ENCODE results near the gene GNL3.

Gene GNL3

GRCh38 chr3:52684184-52684583 lies 1.6 kb upstream of the GNL3 start:
- in situ Hi-C loops (cut with HindIII; ENCODE audit: low sequenced_read_pairs), result no loop called here

DNA sequence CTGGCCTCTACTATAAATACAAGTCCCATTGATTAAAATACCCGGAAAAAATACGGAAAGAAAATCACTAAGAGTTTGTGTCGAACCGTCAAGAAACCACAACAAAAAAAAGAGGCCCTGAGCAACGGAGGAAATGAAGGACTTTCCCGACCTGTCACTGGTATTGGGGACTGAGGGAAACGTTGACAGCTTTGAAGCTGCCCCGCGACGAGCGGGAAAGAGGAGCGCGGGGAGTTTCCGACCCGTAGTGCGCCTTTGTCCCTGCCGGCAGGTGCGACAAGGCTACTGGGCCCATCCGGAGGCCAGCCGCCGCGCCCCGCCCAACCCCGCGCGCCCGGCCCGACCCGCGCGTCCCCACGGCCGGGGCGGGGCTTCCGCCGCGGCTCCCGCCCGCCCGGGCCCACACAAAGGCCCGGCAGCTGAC lies 535 bp upstream of the GNL3 start:
- in situ Hi-C loops (cut with HindIII; ENCODE audit: low sequenced_read_pairs), result no loop called here

DNA sequence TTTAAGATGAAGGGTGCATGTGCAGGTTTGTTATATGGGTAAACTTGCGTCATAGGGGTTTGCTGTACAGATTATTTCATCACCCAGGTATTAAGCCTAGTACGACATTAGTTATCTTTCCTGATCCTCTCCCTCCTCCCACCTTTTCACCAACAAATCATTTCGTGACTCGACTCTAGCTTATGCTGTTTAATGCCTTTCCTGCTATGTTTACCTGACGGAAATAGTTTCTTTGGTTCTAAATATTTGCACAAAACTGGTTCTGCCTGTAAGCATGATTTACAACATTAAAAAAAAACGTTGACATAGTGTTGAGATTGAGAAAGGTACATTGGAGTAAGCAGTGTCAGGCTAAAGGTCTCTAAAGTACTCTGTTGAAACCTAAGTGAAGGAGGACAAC lies 2.4 kb downstream of the GNL3 start:
- in situ Hi-C loops (cut with HindIII; ENCODE audit: low sequenced_read_pairs), result no loop called here

DNA sequence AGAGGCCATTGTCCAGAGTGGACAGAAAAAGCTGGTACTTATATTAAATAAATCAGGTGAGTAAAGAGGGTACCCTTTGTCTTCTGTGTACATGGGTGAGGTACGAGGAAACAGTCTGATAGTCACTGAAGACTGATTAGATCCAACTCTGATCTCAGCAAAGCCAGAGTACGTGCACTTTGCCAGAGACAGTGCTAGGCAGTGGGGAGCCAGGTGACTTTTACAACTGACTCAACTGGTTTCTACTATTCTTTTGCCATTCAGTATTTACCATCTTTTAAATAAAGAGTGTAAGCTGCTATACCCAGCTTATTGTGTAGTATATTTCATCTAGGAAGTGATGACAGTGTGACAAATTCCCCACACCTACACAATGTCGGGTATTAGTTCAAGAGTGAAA lies 3.3 kb downstream of the GNL3 start:
- in situ Hi-C loops (cut with HindIII; ENCODE audit: low sequenced_read_pairs), result no loop called here

- in situ Hi-C loops (cut with HindIII; ENCODE audit: low sequenced_read_pairs), result loop anchor here (5.0 kb wide), 1 partner anchor 67 kb away; no protein-coding TSS in a partner anchor
These were observed 4.7 kb downstream of the GNL3 start for GRCh38 chr3:52690560-52690959.

- in situ Hi-C loops (cut with HindIII; ENCODE audit: low sequenced_read_pairs), result loop anchor here (5.0 kb wide), 1 partner anchor 64 kb away; no protein-coding TSS in a partner anchor
These were observed 7.2 kb downstream of the GNL3 start for GRCh38 chr3:52693071-52693470.

DNA sequence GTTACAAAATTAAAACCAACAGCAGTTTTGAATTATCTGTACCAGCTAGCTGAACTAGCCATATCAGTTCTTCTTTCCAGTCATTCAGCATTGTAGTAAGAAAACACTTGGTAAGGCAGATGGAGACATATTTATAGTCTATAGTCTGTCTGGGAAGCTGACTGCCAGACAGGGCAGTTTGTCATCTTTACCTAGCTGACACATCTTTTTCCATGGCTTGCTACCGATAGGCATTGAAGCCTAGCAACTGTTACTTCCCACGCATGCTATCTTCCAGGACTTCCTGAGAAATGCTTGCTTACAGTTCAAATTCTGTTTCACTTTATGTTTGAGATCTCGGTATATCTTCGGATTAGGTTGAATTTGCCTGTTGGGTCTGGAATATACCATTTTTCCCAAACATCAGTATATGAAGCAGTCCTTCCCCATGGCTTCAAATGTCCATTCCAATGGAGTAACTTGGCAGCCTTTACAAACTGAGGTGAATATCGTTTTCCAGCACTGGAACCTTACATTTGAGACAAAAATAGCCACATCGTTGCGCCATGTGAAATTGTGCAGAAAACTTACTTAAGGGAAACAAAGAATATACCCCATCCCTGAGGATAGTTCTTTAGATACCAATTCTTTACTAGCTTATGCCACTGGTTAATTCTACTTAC lies 8.8 kb downstream of the GNL3 start:
- in situ Hi-C loops (cut with HindIII; ENCODE audit: low sequenced_read_pairs), result loop anchor here (5.0 kb wide), 1 partner anchor 63 kb away; no protein-coding TSS in a partner anchor

- in situ Hi-C loops (cut with HindIII; ENCODE audit: low sequenced_read_pairs), result no loop called here
These were observed 10.2 kb downstream of the GNL3 start for GRCh38 chr3:52695798-52696671.

GRCh38 chr3:52696830-52697631 lies 11.2 kb downstream of the GNL3 start:
- in situ Hi-C loops (cut with HindIII; ENCODE audit: low sequenced_read_pairs), result no loop called here

GRCh38 chr3:52697632-52697965 lies 11.8 kb downstream of the GNL3 start:
- in situ Hi-C loops (cut with HindIII; ENCODE audit: low sequenced_read_pairs), result no loop called here

DNA sequence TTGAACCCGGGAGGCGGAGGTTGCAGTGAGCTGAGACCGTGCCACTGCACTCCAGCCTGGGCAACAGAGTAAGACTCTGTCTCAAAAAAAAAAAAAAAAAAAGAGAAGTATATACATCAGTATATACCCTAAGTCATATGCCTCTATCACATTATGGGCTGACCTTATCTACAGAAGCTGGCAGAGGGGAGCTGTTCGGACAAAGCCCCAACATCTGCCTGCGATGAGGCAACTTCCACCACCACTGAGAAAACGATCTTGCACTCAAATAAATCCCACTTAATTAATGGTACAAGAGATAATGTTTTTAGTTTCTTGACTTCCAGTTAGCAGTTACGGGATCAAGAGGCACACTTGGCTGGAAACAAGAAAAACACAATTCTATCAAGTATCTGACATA lies 17.5 kb downstream of the GNL3 start:
- in situ Hi-C loops (cut with HindIII; ENCODE audit: low sequenced_read_pairs), result no loop called here

DNA sequence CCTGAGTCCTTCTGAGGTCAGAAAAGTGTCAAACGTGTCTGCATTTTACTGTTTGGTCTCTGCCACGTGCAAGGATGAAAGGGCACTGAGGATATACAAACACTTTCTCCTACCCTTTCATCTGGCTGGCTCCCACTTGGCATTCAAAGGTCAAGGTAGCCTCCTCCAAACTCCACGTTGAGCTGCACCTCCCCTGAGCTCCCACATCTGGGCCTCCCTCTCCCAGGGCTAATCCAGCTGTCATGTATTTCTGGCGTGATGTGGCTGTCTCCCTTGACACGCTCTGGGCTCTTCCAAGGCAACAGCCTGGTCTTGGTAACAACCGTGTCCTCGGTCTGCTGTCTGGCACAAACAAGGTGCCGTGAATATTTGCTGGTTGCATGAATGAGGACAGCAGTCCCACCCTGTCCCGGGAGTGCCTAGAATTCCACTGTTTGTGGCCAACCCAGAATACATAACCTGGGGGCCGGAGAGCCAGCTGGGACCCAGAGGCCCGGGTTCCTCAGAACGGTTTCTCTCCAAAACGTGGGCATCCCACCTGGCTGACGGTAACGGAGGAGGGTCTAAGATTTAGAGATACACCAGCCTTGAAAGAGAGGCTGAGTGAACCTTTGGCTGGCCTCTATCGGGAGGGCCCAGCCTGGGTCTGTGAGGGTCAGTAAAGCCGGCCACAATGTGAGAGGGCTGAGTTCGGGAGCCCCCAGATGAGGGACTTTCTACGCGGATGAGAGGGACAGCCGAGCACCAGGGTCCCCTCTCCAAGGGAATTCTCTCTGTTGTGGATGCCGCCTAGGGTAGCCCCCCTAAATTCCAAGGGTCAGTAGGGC lies 19.0 kb downstream of the GNL3 start:
- in situ Hi-C loops (cut with HindIII; ENCODE audit: low sequenced_read_pairs), result no loop called here

DNA sequence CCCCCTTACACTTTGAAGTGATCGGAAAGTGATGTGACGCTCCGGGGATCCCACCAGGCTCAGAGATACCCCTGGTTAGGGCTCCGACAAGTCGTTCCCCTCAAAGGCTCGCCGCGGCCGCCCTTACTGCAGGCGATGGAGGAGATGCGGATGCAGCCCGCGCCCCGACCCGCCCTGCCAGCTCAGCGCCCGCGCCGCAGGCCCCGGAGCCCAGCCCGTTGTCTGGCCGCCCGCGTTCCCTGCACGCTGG lies 19.5 kb downstream of the GNL3 start:
- in situ Hi-C loops (cut with HindIII; ENCODE audit: low sequenced_read_pairs), result no loop called here

GRCh38 chr3:52705688-52706686 lies 20.2 kb downstream of the GNL3 start, which contains the start of the genes GLT8D1 and SPCS1:
TSS of gene GLT8D1 (minus strand) at chr3:52705791. CDS start at chr3:52700460, 5,331 bp downstream.
TSS of gene SPCS1 (plus strand) at chr3:52706106. CDS start at chr3:52706247, 141 bp downstream.
- in situ Hi-C loops (cut with HindIII; ENCODE audit: low sequenced_read_pairs), result no loop called here

- in situ Hi-C loops (cut with HindIII; ENCODE audit: low sequenced_read_pairs), result no loop called here
These were observed 21.8 kb downstream of the GNL3 start for GRCh38 chr3:52707585-52707984.

DNA sequence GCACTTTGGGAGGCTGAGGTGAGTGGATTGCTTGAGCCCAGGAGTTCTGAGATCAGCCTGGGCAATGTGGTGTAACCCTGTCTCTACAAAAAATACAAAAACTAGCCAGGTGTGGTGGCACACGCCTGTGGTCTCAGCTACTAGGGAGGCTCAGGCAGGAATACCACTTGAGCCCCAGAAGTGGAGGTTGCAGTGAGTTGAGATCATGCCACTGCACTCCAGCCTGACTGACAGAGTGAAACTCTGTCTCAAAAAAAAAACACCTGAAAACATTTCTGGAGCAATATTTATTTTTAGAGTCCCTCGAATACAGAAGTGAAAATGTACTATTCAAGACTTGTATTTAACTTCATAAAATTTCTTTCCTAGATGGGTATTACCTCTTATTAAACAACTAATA lies 24.7 kb downstream of the GNL3 start:
- in situ Hi-C loops (cut with HindIII; ENCODE audit: low sequenced_read_pairs), result no loop called here

DNA sequence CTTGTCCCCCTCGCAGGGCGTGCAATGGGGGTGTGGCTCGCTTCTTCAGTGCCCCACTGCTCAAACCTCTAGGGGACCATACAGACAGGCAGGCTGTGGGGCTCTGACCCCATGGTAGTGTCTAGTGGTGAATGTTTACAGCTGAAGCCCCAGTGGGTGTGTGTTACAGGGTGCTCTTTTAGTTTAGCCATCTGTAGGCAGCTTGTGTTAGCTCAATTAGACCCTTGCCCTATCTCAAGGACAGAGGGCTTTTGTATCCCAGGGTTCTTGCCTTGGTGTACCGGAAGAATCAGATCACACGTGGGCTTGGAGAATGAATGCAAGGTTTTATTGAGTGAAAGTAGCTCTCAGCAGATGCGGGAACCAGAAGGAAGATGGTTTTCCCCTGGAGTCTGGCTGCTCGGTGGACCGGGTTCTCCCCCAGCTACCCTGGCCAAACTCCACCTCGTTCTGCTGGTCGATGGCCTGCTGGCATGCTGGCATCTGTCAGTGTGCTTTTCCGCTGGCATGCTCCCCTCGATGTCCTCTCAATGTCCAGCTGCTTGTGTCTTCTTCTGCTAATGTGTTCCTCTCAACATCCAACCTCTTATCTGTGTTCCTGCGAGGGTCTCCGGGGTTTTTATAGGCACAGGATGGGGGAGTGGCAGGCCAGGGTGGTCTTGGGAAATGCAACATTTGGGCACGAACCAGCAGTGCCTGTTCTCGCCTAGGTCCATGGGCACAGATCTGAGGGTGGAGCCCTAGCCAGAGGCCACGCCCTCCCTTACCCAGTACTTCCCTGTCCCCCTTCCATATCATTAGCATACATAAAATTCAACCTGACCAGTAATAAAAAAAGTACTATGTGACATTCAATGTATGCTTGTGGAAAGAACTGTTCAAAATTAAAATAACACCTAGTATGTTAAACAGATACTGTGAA lies 26.7 kb downstream of the GNL3 start:
- in situ Hi-C loops (cut with HindIII; ENCODE audit: low sequenced_read_pairs), result no loop called here
